ENCODE measurements around the gene INTS13.
"Not testable (repeated sequence)": the region's sequence is repeated elsewhere in the genome, so short reads cannot be mapped to it uniquely, and the experiment has no call there.

Gene INTS13

GRCh38 chr12:26868447-26869103, 69.2 kb downstream of the INTS13 start:
- no peak for DNase-seq

DNA sequence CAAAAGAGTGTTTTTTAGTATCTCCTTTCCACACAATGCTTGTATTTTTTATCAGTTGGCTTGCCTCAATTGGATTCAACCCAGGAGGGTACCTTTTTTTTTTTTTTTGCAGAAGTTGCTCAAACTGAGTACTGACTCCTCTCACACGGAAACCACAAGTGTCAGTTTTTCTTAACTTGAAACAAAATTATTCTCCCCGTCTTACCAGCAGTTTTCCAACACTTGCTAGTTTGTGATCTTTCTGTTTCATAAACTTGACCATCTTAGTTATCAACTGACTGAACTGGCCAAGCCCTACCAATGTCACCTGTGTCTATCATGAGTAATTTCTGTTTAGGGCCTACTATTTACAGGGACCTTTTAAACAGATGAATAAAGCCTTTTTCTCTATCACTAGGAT, 70.7 kb downstream of the INTS13 start:
- DNase-seq = no peak

DNA sequence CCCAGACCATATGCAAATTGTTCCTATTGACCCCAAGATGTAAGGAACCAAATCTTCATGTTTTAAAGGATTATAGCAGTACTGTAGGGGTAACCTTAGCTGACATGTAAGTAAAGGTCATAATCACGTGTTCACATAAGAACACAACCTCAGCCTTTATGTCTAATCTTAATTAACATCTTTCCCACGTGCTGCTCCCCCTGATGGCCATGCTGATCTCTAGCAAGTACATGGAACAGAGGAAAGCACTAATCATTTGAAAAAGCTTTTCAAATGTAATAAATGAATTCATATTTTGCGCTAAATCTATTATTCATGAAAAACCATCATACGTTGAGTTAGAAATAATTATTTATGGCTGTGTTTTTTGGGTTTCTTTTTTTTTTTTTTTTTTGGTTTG, 74.3 kb downstream of the INTS13 start:
- no peak for DNase-seq

DNA sequence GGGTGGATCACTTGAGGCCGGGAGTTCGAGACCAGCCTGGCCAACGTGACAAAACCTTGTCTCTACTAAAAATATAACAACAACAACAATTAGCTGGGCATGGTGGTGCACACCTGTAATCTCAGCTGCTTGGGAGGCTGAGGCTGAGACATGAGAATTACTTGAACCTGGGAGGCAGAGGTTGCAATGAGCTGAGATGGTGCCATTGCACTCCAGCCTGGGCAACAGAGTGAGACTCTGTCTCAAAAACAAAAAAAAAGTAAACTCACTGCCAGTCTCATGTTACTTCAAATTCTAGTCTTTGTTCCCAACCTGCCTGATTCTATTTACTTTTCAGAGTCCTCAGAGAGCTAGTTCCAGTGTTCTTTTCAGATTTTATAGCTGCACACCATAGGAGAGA, 75.0 kb downstream of the INTS13 start:
- not testable (repeated sequence) for DNase-seq

GRCh38 chr12:26861690-26862089, 76.1 kb downstream of the INTS13 start:
- DNase-seq = no peak

DNA sequence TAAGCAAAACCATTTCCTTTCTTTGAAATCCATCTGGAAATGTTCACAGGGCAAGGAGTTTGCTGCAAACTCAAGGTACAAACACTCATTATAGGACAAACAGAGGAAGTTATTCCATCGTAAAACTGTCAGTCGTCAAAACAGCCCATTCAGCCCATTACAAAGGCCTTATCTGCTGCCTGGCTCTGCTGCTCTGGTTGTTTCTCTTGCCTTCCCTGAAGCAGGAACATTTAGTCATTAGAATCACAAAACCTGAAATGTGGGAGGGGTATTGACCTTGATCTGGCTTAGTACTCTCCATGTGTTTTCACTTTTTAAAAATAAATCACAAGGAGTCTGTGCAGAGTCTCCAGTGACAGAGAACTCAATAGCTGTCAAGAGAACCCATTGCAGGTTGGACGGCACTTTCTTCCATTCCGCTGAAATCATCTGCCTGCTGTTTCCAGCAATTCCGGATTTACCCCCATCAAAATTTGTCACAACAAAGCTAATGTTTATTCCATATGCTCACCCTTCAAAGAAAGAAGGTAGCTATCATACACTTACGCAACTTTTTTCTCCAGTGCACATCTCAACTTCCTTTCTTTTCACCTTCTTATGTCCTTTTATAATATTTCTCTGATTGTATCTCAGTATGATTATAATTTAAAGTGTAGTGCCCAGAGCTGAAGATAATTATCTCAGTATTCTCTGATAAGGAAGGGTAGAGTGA, 80.2 kb downstream of the INTS13 start:
- DNase-seq = no peak

- DNase-seq = no peak
Measured at GRCh38 chr12:26855337-26855736, 82.4 kb downstream of the INTS13 start.
